Colonic mucosa (tissue), 4 donors: Measurements from ENCODE around the gene PRKCH. TPM values are rescaled to one million over a fixed set of nuclear protein-coding genes. Genes with fewer than 3 reads are reported as not detected.
"Not testable (repeated sequence)": the region's sequence is repeated elsewhere in the genome, so short reads cannot be mapped to it uniquely, and the experiment has no call there.

Source experiments
- DNase-seq: peaks from one replicate; pipeline ENCODE4 v3.0.0-alpha.2; 2020
- H3K27ac ChIP-seq: fragments of 200-600 bp; one replicate; pipeline ENCODE4 v1.8.0; 2021
- H3K27me3 ChIP-seq: fragments of 200-600 bp; one replicate; pipeline ENCODE4 v1.8.0; 2021
- H3K36me3 ChIP-seq: fragments of 200-600 bp; one replicate; pipeline ENCODE4 v1.8.0; 2021
- H3K4me1 ChIP-seq: fragments of 200-600 bp; one replicate; pipeline ENCODE4 v1.8.0; 2021; ENCODE audit warnings: mild to moderate bottlenecking
- H3K4me3 ChIP-seq: fragments of 200-600 bp; one replicate; pipeline ENCODE4 v1.8.0; 2021
- H3K9ac ChIP-seq, 2 donors: one replicate each; pipeline ENCODE4 v1.7.0; 2013; ENCODE audit warnings: control low read depth in 2 of 2, low read depth in 2 of 2, low read length in 2 of 2
- H3K9me3 ChIP-seq: fragments of 200-600 bp; one replicate; pipeline ENCODE4 v1.8.0; 2021
- CTCF ChIP-seq: fragments of 200-600 bp; IDR thresholded peaks from one replicate; pipeline ENCODE4 v1.8.0; 2022; ENCODE audit warnings: antibody characterized with exemption, mild to moderate bottlenecking
- intact Hi-C: fragments of 100-400 bp; cut with DNase I; formaldehyde crosslinking; loops from one replicate; pipeline ENCODE4 v1.14.1; 2022
- total RNA-seq, 2 donors: library from RNA; stranded (reverse); fragmentation: NEBNext Ultra II Directional in 1 of 2; extraction: Animal tissue kit (Norgen Biotek cat#: 25700) in 1 of 2; gene quantifications; one replicate each; pipeline ENCODE4 v1.2.1, GENCODE V29; 2021
- donor health status: healthy.
- donor health status: DM: no; HTN: no; CAD: no.
- donor health status: DM: no; HTN: no; CAD: no.

The PRKCH gene
- total RNA-seq, 2 donors from 2014 or later, result 11.4 to 11.5 TPM

GRCh38 chr14:61404637-61405036, 83.3 kb downstream of the PRKCH start:
- no peak overlapping the region for H3K9ac ChIP-seq
- H3K9me3 ChIP-seq, result no peaks in the 10 kb centered on the region
- no peaks in the 10 kb centered on the region for H3K4me1 ChIP-seq
- intact Hi-C loops, result no loop called here
- no peak for TF ChIP-seq CTCF
- no peak overlapping the region for H3K27ac ChIP-seq
- no peak for DNase-seq
- no peaks in the 10 kb centered on the region for H3K27me3 ChIP-seq
- H3K4me3 ChIP-seq, result no peak overlapping the region
- H3K36me3 ChIP-seq, result no peaks in the 10 kb centered on the region

- Histone ChIP-seq H3K4me3 (no peak overlapping the region), H3K9me3 (no peaks in the 10 kb centered on the region), H3K36me3 (no peaks in the 10 kb centered on the region), H3K4me1 (no peaks in the 10 kb centered on the region), H3K27me3 (no peaks in the 10 kb centered on the region), H3K9ac (no peak overlapping the region), H3K27ac (no peak overlapping the region)
- intact Hi-C loops, result no loop called here
- no peak for TF ChIP-seq CTCF
- DNase-seq, result no peak
These were observed 84.8 kb downstream of the PRKCH start for GRCh38 chr14:61406198-61406597.

- Histone ChIP-seq H3K9me3 (no peaks in the 10 kb centered on the region), H3K4me3 (no peak overlapping the region), H3K36me3 (no peaks in the 10 kb centered on the region), H3K27ac (no peak overlapping the region), H3K9ac (no peak overlapping the region), H3K4me1 (no peaks in the 10 kb centered on the region), H3K27me3 (no peaks in the 10 kb centered on the region)
- intact Hi-C loops, result no loop called here
- no peak for DNase-seq
- TF ChIP-seq CTCF, result no peak
These were observed 85.3 kb downstream of the PRKCH start for GRCh38 chr14:61406675-61407074.

GRCh38 chr14:61408498-61408897, 87.1 kb downstream of the PRKCH start:
- no peak for TF ChIP-seq CTCF
- no peaks in the 10 kb centered on the region for H3K9me3 ChIP-seq

GRCh38 chr14:61409782-61410181, 88.4 kb downstream of the PRKCH start:
- H3K9ac ChIP-seq, result no peak overlapping the region
- intact Hi-C loops, result no loop called here
- H3K27ac ChIP-seq, result no peak overlapping the region
- no peak for TF ChIP-seq CTCF
- H3K4me1 ChIP-seq, result no peaks in the 10 kb centered on the region
- H3K27me3 ChIP-seq, result no peaks in the 10 kb centered on the region
- DNase-seq, result no peak
- H3K9me3 ChIP-seq, result no peaks in the 10 kb centered on the region
- no peaks in the 10 kb centered on the region for H3K36me3 ChIP-seq
- no peak overlapping the region for H3K4me3 ChIP-seq

More at GRCh38 chr14:61408498-61408897, 87.1 kb downstream of the PRKCH start:
- Histone ChIP-seq H3K36me3 (no peaks in the 10 kb centered on the region), H3K27me3 (no peaks in the 10 kb centered on the region), H3K27ac (no peak overlapping the region), H3K4me3 (no peak overlapping the region), H3K4me1 (no peaks in the 10 kb centered on the region), H3K9ac (no peak overlapping the region)
- no peak for DNase-seq
- intact Hi-C loops, result no loop called here

GRCh38 chr14:61415934-61416333, 94.6 kb downstream of the PRKCH start:
- H3K9ac ChIP-seq, H3K9me3 ChIP-seq, H3K4me1 ChIP-seq, DNase-seq, H3K27ac ChIP-seq, intact Hi-C loops, H3K27me3 ChIP-seq, H3K36me3 ChIP-seq, H3K4me3 ChIP-seq: not testable (repeated sequence)
